GM19463 (cell line): ENCODE measurements around the gene ZKSCAN4.

ENCODE experiments used
- ATAC-seq: cut with Tn5 transposase; IDR thresholded peaks from one replicate; pipeline ENCODE4 v1.9.1; 2021; ENCODE audit warnings: mild to moderate bottlenecking, moderate library complexity; ENCODE audit not compliant: unreplicated experiment

The ZKSCAN4 gene

GRCh38 chr6:28250747-28251146 is 1.3 kb downstream of the ZKSCAN4 start:
- no peak for ATAC-seq

- no peak for ATAC-seq
Measured at GRCh38 chr6:28248916-28249315, 3.2 kb downstream of the ZKSCAN4 start.

DNA sequence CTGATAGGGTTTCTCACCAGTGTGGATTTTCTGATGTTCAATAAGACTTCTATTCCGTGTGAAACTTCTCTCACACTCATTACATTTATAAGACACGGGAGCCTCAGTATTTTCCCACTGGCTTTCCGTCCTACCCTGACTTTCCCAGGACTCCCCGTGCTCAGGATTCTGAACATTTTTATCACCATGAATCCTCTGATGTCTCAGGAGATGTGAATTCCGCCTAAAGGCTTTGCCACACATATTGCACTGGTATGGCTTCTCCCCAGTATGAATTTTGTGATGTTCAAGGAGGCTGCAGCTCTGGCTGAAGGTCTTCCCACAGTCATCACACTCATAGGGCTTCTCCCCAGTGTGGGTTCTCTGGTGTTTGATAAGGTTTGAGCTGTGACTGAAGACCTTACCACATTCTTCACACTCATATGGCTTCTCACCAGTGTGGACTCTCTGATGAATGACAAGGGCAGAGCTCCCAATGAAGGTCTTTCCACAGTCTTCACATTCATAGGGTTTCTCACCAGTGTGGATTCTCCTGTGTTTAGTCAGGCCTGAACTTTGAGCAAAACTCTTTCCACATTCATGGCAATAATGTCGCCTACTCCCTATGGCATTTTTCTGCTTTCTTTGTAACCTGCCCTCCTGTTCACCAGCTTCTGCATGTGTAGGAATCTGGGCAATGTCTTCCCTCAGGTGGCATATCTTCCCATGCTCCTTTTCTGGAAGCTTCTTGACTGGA is 6.7 kb downstream of the ZKSCAN4 start:
- no peak for ATAC-seq

- no peak for ATAC-seq
Measured at GRCh38 chr6:28243946-28244345, 8.1 kb downstream of the ZKSCAN4 start.

GRCh38 chr6:28240471-28240870 is 11.6 kb downstream of the ZKSCAN4 start:
- no peak for ATAC-seq

DNA sequence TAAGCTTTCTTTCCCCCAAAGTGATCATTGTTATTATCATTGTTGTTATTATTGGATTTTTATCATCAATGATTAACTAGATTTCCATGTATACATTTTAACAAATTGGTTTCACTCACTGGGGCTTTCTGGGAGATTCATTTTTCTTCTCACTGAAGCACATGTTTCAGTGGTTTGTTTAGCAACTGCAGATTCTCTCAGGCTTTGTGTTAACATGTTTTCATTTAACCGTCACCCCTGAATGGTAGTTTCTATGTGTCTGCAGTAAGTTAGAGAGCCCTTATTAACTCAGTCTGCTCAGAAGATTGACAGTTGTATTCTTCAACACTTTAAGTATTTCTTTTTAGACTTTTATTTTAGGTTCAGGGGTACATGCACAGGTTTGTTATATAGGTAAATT is 12.4 kb downstream of the ZKSCAN4 start:
- ATAC-seq, result no peak

DNA sequence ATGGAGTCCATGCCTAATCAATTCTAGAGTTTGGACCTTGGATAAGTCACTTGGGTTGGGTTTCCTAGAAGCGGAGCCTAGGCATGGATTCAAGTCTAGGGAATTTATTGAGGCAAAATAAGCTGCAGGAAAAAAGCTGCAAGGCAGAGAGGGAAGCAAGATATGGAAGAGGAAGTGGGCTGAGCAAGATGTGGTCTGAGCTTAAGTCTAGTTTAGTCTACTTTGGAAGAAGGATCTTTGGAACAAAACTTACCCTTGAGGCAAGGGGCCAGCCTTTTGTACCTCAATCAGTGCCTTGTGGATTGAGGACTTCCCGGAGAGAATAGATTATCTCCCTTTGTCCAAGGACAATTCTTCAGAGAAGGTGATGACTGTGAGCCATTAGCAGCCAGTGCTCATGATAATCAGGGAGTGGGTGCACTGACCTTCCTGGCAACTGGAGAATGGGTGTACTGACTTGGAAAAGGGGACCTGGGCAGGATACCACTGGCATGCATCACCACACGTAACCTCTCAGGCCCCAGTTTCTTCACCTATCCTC is 16.1 kb downstream of the ZKSCAN4 start:
- ATAC-seq, result no peak

GRCh38 chr6:28232785-28233184 is 19.3 kb downstream of the ZKSCAN4 start:
- ATAC-seq, result no peak

DNA sequence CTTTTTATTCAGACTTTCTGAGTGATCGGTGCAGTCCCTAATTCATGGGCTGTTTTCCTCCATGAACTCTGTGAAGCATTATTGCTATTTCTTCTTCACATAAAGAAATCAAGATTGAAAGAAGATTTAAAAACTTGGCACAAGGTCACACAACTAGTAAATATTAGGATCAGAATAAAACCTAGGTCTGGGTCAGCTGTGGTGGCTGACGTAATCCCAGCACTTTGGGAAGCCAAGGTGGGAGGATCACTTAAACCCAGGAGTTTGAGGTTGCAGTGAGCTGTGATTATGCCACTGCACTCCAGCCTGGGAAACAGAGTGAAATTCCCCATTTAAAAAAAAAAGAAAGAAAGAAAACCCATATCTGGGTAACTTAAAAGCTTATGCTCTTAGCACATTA is 25.6 kb downstream of the ZKSCAN4 start:
- ATAC-seq, result no peak

GRCh38 chr6:28225056-28225834 is 26.8 kb downstream of the ZKSCAN4 start, which contains the start of gene ZSCAN9:
Gene ZSCAN9, plus strand, starts transcription at chr6:28225275. Its CDS starts 1,810 bp downstream, at chr6:28227085.
- ATAC-seq, result peak; percentile 94

DNA sequence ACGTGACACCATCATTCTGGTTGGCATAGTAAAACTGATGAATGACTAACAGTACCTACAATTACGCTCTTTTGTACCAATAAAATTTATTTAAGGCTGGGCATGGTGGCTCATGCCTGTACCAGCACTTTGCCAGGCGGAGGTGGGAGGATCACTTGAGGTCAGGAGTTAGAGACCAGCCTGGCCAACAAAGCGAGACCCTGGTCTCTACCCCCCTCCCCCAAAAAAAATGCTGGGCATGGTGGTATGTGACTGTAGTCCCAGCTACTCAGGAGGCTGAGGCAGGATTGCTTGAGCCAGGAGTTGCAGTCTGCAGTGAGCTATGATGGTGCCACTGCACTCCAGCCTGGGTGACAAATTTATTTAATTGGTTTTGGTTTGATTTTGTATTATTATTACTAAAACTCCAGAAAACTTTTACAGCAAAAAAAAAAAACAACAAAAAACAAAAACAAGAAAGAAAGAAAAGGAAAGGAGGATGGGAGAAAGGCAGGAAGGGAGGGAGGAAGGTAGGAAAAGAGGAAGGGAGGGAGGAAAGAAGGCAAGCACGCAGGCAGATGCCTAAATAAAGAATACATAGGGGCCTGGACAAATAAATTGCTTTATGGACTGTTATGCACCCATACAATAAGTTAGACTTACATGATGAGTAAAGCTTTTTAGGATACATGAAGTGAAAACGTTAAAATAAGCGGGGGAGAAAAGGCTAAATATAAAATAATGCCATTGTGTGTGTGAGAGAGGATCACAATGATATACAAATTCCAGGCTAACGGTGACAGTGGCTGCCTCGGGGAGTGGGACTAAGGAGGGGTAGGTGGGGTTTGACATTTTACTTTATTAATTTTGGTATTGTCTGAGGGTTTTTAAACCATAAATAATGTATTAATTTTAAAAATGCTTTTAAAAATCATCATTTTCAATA is 27.7 kb downstream of the ZKSCAN4 start:
- no peak for ATAC-seq

GRCh38 chr6:28220257-28221133 is 31.6 kb downstream of the ZKSCAN4 start:
- ATAC-seq, result no peak

DNA sequence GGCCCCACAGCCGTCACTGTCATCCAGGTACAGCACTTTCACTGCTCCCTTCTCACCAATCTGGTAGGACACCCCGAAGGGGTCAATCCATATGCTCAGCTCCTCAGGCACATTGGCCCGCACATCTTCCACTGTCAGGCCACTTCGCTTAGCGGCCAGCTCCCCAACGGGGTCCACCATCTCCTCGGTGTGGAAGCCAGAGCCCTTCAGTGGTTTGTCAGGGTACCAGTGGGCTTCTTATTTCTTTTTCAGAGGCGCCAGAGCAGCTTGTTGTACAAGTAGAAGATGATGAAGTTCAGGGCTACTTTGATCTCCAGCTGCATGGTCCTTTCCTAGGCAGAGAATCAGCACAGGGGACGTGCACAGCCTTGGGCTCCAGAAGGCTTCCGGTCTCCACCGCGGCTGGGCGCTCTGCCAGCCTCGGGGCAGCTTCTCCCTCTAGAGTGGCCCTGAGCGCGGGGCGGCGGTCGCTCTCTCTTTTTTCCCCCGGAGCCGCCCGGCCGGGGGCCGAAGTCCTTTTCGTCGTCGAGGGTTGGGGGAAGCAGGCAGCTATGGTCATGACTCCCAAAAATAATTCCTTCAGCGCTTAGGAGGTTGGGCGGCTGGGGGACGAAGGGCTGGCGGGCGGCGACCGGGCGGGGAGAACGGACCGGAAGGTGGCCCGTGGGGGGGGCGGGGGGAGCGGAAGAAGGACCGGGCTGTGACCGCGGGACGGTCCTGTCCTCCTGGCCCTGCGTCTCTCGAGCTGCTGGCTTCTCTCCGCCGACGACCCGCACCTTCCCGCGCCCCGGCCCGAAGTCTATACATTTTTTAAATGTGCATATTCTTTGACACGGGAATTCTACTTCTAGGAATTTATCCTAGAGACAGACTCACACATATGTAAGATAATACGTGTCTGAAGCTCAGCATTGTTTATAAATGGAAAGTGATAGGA is 33.5 kb downstream of the ZKSCAN4 start:
- ATAC-seq, result no peak

- ATAC-seq, result no peak
Measured at GRCh38 chr6:28217890-28218289, 34.2 kb downstream of the ZKSCAN4 start.

DNA sequence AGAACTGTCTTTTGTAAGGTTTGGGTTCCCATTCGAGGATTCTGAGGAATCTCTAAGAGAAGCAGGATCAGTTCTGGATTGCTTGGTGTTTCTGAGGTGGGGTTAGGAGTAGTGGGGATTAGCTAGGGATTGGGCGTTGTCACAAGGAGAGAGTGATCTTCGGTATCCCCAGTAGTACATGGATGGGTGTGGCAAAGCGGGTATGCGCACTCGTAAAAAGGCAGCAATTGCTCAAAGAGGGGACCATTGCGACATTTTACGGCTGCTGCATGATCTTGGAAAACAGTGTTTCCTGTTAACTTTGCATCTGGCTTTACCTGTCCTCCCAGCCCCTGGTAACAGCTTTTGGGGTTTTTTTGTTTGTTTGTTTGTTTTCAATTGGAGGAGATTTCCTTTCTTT is 36.6 kb downstream of the ZKSCAN4 start:
- ATAC-seq, result no peak

DNA sequence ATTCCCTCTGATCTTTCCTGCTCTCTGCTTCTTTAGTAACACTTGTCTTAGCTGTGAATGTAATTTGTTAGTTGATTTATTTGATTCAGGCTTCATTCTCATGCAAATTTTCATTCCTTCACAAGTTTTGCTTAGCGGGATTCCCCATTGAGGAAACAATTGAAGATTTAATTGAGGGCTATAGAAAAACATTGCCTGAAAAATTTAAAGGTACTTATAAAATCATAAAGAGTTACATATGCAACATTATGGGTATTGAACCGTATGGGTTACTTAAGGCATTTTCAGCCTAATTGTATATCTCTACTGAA is 38.9 kb downstream of the ZKSCAN4 start:
- no peak for ATAC-seq

DNA sequence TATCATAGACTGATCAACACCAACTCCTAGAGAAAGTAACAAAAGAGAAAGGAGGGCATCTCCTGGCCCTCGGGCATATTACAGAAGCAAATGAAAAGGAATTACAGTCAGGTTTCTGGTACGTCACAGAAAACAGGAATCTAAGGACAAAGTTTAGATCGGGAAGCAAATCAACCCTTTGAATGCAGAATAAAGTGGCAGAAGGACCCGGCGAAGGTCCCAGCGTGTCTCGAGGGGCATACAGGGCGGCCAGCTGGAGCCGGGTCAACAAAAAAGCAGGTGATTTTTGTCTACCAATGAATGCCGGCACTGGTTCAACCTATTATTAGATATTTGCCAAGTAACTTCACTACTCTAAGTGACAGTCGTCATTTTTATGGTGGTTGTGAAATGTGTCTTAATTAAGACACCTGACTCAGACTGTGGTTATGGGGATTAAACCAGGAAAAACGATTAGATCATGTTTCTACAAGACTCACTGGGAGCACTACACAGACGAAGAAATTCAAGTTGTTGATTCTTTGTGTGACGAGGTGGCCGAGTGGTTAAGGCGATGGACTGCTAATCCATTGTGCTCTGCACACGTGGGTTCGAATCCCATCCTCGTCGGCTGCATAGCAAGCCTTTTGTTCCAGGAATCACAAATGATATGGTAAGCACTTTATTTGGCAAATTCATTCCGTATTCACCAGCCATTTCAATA is 39.4 kb downstream of the ZKSCAN4 start:
- ATAC-seq, result no peak

GRCh38 chr6:28211840-28212509 is 40.1 kb downstream of the ZKSCAN4 start:
- ATAC-seq, result no peak
